K562 (cell line): ENCODE data around the gene DYRK2.

Experiments
- ARNT ChIP-seq, 2 experiments: fragments of 450-650 bp; IDR thresholded peaks; 2 replicates each; pipeline ENCODE4 v1.6.1; 2016; ENCODE audit warnings: mild to moderate bottlenecking in 1 of 2
- GTF2A2 ChIP-seq: IDR thresholded peaks from 2 replicates; pipeline ENCODE4 v1.6.1; 2016; ENCODE audit warnings: mild to moderate bottlenecking, missing genetic modification characterization, missing compliant biosample characterization
- KAT8 ChIP-seq: fragments of 450-650 bp; IDR thresholded peaks from 2 replicates; pipeline ENCODE4 v1.6.1; 2016; ENCODE audit warnings: low read depth, mild to moderate bottlenecking
- POLR2AphosphoS5 ChIP-seq: IDR thresholded peaks from 2 replicates; pipeline ENCODE4 v1.6.1; 2011; ENCODE audit warnings: mild to moderate bottlenecking, low read depth, low read length, moderate library complexity; ENCODE audit not compliant: control insufficient read depth, insufficient read depth
- SMARCE1 ChIP-seq: fragments of 450-650 bp; IDR thresholded peaks from 2 replicates; pipeline ENCODE4 v1.7.1; 2016; ENCODE audit warnings: mild to moderate bottlenecking
- TF ChIP-seq, protein P1 (sequence below), 3 experiments: IDR thresholded peaks in 2 of 3; conservative IDR thresholded peaks in 1 of 3; 2 replicates each; pipeline ENCODE4 v1.5.1; 2011 to 2012; ENCODE audit warnings: low read length in 3 of 3, mild to moderate bottlenecking in 3 of 3, control low read depth in 2 of 3, improper control_type of control experiment in 1 of 3, inconsistent platforms in 1 of 3, low read depth in 1 of 3, mixed read lengths in 1 of 3, moderate library complexity in 1 of 3; ENCODE audit not compliant: insufficient read depth in 2 of 3
- TF ChIP-seq, protein P2 (sequence below): sonication (generic); formaldehyde crosslinking; IDR thresholded peaks from 2 replicates; pipeline ENCODE4 v1.8.0; 2022; ENCODE audit warnings: mild to moderate bottlenecking, missing genetic modification reagents

- TF ChIP-seq, protein P1, sequence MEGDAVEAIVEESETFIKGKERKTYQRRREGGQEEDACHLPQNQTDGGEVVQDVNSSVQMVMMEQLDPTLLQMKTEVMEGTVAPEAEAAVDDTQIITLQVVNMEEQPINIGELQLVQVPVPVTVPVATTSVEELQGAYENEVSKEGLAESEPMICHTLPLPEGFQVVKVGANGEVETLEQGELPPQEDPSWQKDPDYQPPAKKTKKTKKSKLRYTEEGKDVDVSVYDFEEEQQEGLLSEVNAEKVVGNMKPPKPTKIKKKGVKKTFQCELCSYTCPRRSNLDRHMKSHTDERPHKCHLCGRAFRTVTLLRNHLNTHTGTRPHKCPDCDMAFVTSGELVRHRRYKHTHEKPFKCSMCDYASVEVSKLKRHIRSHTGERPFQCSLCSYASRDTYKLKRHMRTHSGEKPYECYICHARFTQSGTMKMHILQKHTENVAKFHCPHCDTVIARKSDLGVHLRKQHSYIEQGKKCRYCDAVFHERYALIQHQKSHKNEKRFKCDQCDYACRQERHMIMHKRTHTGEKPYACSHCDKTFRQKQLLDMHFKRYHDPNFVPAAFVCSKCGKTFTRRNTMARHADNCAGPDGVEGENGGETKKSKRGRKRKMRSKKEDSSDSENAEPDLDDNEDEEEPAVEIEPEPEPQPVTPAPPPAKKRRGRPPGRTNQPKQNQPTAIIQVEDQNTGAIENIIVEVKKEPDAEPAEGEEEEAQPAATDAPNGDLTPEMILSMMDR (IDR thresholded peaks at IDR 0.05 in 2 of 3, conservative IDR thresholded peaks at IDR 0.05 in 1 of 3; ENCODE audit: insufficient read depth in 2 of 3, low read depth in 1 of 3, low read length in 3 of 3) = no peak
- TF ChIP-seq POLR2AphosphoS5 (no peak), KAT8 (no peak), ARNT (IDR thresholded peaks at IDR 0.05) (no peak), SMARCE1 (no peak), GTF2A2 (no peak)
- TF ChIP-seq, protein P2, sequence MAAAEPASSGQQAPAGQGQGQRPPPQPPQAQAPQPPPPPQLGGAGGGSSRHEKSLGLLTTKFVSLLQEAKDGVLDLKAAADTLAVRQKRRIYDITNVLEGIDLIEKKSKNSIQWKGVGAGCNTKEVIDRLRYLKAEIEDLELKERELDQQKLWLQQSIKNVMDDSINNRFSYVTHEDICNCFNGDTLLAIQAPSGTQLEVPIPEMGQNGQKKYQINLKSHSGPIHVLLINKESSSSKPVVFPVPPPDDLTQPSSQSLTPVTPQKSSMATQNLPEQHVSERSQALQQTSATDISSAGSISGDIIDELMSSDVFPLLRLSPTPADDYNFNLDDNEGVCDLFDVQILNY (CRISPR knock-in tag) = no peak
Observed at GRCh38 chr12:67710582-67710981, 62.0 kb downstream of the DYRK2 start.
